Measurements from ENCODE around the gene MINDY4.

MINDY4 gene

GRCh38 chr7:30771174-30771879 is at the start of gene MINDY4:
TSS of gene MINDY4 (plus strand) at chr7:30771417. CDS start at chr7:30771494, 77 bp downstream.
- TF ChIP-seq CTCF (IDR thresholded peaks at IDR 0.05; ENCODE audit: insufficient read depth, low read depth, low read length, missing control alignments), result no peak
- peak within 1 kb of the TSS; percentile 94 for H3K4me3 ChIP-seq (ENCODE audit: low read depth, low read length)
- DNase-seq (ENCODE audit: low read depth), result peak; percentile 85

- TF ChIP-seq CTCF (IDR thresholded peaks at IDR 0.05; ENCODE audit: insufficient read depth, low read depth, low read length, missing control alignments), result no peak
- no peak overlapping the region for H3K4me3 ChIP-seq (ENCODE audit: low read depth, low read length)
- no peak for DNase-seq (ENCODE audit: low read depth)
These were observed 49.0 kb upstream of the MINDY4 start for GRCh38 chr7:30722187-30722586.

GRCh38 chr7:30722671-30723070 is 48.5 kb upstream of the MINDY4 start:
- DNase-seq (ENCODE audit: low read depth), result no peak
- H3K4me3 ChIP-seq (ENCODE audit: low read depth, low read length), result no peak overlapping the region
- no peak for TF ChIP-seq CTCF (IDR thresholded peaks at IDR 0.05; ENCODE audit: insufficient read depth, low read depth, low read length, missing control alignments)

- no peak for TF ChIP-seq CTCF (IDR thresholded peaks at IDR 0.05; ENCODE audit: insufficient read depth, low read depth, low read length, missing control alignments)
- no peak overlapping the region for H3K4me3 ChIP-seq (ENCODE audit: low read depth, low read length)
- DNase-seq (ENCODE audit: low read depth), result no peak
These were observed 47.4 kb upstream of the MINDY4 start for GRCh38 chr7:30723776-30724175.

- no peak for DNase-seq (ENCODE audit: low read depth)
- TF ChIP-seq CTCF (IDR thresholded peaks at IDR 0.05; ENCODE audit: insufficient read depth, low read depth, low read length, missing control alignments), result no peak
- H3K4me3 ChIP-seq (ENCODE audit: low read depth, low read length), result no peak overlapping the region
These were observed 44.8 kb upstream of the MINDY4 start for GRCh38 chr7:30726296-30727006.

GRCh38 chr7:30727061-30727945 is 43.9 kb upstream of the MINDY4 start:
- DNase-seq (ENCODE audit: low read depth), result peak; percentile 18
- no peak overlapping the region for H3K4me3 ChIP-seq (ENCODE audit: low read depth, low read length)
- no peak for TF ChIP-seq CTCF (IDR thresholded peaks at IDR 0.05; ENCODE audit: insufficient read depth, low read depth, low read length, missing control alignments)

All from GM12865 (cell line).